A549 (cell line): ENCODE data around the gene ADAP1.
"Not testable (repeated sequence)": the region's sequence is repeated elsewhere in the genome, so short reads cannot be mapped to it uniquely, and the experiment has no call there.

ENCODE experiments used
- CTCF ChIP-seq: fragments of >200 bp; sonication (Bioruptor Twin); formaldehyde crosslinking; IDR thresholded peaks from 3 replicates; pipeline ENCODE4 v1.5.1; 2016
- ESRRA ChIP-seq: fragments of 150-350 bp; IDR thresholded peaks from 2 replicates; pipeline ENCODE4 v1.6.1; 2014; ENCODE audit warnings: mild to moderate bottlenecking, low read length, borderline replicate concordance
- HEYL ChIP-seq: fragments of 250-450 bp; sonication (Bioruptor Pico); IDR thresholded peaks from 2 replicates; pipeline ENCODE4 v1.8.0; 2021; ENCODE audit warnings: mild to moderate bottlenecking, moderate library complexity
- KDM1A ChIP-seq: fragments of 200-600 bp; sonication (generic); IDR thresholded peaks from 2 replicates; pipeline ENCODE4 v1.6.1; 2016; ENCODE audit warnings: low read depth, mild to moderate bottlenecking
- NFE2L2 ChIP-seq: fragments of 150-350 bp; conservative IDR thresholded peaks from 2 replicates; pipeline ENCODE4 v1.6.1; 2014; ENCODE audit warnings: low read length
- PBX3 ChIP-seq: IDR thresholded peaks from 2 replicates; pipeline ENCODE4 v1.6.1; 2012
- POLR2A ChIP-seq: IDR thresholded peaks from 2 replicates; pipeline ENCODE4 v1.6.1; 2012; ENCODE audit warnings: mild to moderate bottlenecking, low read length
- REST ChIP-seq: fragments of 200-600 bp; sonication (generic); IDR thresholded peaks from 2 replicates; pipeline ENCODE4 v1.6.1; 2016; ENCODE audit warnings: antibody characterized with exemption, mild to moderate bottlenecking, moderate library complexity
- SMC3 ChIP-seq: fragments of >200 bp; sonication (Bioruptor Twin); formaldehyde crosslinking; IDR thresholded peaks from 3 replicates; pipeline ENCODE4 v1.6.1; 2018; ENCODE audit warnings: inconsistent platforms
- ZSCAN20 ChIP-seq: fragments of 250-450 bp; sonication (Bioruptor Pico); IDR thresholded peaks from 2 replicates; pipeline ENCODE4 v1.8.0; 2022; ENCODE audit warnings: mild to moderate bottlenecking, moderate library complexity

- not testable (repeated sequence) for TF ChIP-seq SMC3; POLR2A; CTCF; NFE2L2; ZSCAN20 (CRISPR knock-in tag); REST; KDM1A; ESRRA; PBX3; HEYL (CRISPR knock-in tag)
Measured at GRCh38 chr7:943793-944192, 10.7 kb downstream of the ADAP1 start.
